SU-DHL-6 (cell line): ENCODE data around the gene MKNK2.

Experiments used
- CTCF ChIP-seq: fragments of 200-600 bp; sonication (generic); IDR thresholded peaks from one replicate; pipeline ENCODE4 v1.5.1; 2017; ENCODE audit warnings: antibody characterized with exemption, mild to moderate bottlenecking, low read length, moderate library complexity; ENCODE audit not compliant: insufficient read depth, poor library complexity, severe bottlenecking
- EZH2phosphoT487 ChIP-seq: fragments of 200-600 bp; sonication (generic), shearing (Covaris generic); conservative IDR thresholded peaks from 2 replicates; pipeline ENCODE4 v1.6.1; 2018; ENCODE audit warnings: mild to moderate bottlenecking, antibody characterized with exemption, low read length, moderate library complexity, mixed read lengths

- TF ChIP-seq CTCF: no peak
- no peak for TF ChIP-seq EZH2phosphoT487
Measured at GRCh38 chr19:2050349-2050990, 574 bp downstream of the MKNK2 start.
